Heart right ventricle (tissue), 16 donors: ENCODE results near the gene HSFX4. TPM values are rescaled to one million over a fixed set of nuclear protein-coding genes. Genes with fewer than 3 reads are reported as not detected.

Source experiments
- ATAC-seq, 8 donors: fragments of 200-7000 bp; cut with Tn5 transposase; one replicate each; pipeline ENCODE4 v1.9.1; 2020; ENCODE audit warnings: mild to moderate bottlenecking in 8 of 8, moderate library complexity in 8 of 8, moderate number of reproducible peaks in 1 of 8
- DNase-seq, 2 donors: peaks; one replicate each; pipeline ENCODE4 v3.0.0-alpha.2; 2020
- H3K27ac ChIP-seq, 10 donors: fragments of 200-600 bp; sonication (generic) in 2 of 10; one replicate each; pipeline versions ENCODE4 v1.5.0 to v1.8.0; 2020 to 2022; ENCODE audit warnings: mild to moderate bottlenecking in 3 of 10
- H3K27me3 ChIP-seq, 7 donors: fragments of 200-600 bp; one replicate each; pipeline ENCODE4 v1.8.0; 2021 to 2022; ENCODE audit warnings: mild to moderate bottlenecking in 2 of 7
- H3K36me3 ChIP-seq, 9 donors: fragments of 200-600 bp; sonication (generic) in 1 of 9; one replicate each; pipeline versions ENCODE4 v1.5.0 to v1.8.0; 2020 to 2022; ENCODE audit warnings: mild to moderate bottlenecking in 2 of 9
- H3K4me1 ChIP-seq, 9 donors: fragments of 200-600 bp; sonication (generic) in 1 of 9; one replicate each; pipeline versions ENCODE4 v1.5.0 to v1.8.0; 2020 to 2022; ENCODE audit warnings: mild to moderate bottlenecking in 4 of 9
- H3K4me3 ChIP-seq, 10 donors: fragments of 200-600 bp; sonication (generic) in 2 of 10; one replicate each; pipeline versions ENCODE4 v1.5.0 to v1.8.0; 2020 to 2022; ENCODE audit warnings: mild to moderate bottlenecking in 7 of 10, moderate library complexity in 2 of 10
- H3K9me3 ChIP-seq, 11 donors: fragments of 200-600 bp in 10 of 11; sonication (generic) in 2 of 11; one replicate each; pipeline versions ENCODE4 v1.5.0 to v1.8.0; 2013 to 2022; ENCODE audit warnings: mild to moderate bottlenecking in 2 of 11, control low read depth in 1 of 11, moderate library complexity in 1 of 11
- CTCF ChIP-seq, 9 donors: fragments of 200-600 bp; sonication (generic) in 2 of 9; IDR thresholded peaks; one replicate each; pipeline versions ENCODE4 v1.5.0 to v1.8.0; 2021 to 2022; ENCODE audit warnings: antibody characterized with exemption in 9 of 9, mild to moderate bottlenecking in 5 of 9, moderate library complexity in 1 of 9
- WGBS, 2 donors: extraction: QIAGEN DNeasy Blood & Tissue Kit; methylation state at CpG; one replicate each; pipeline ENCODE4 v1.1.7; 2013; ENCODE audit warnings: inconsistent platforms in 1 of 2; 5-methylcytosine and 5-hydroxymethylcytosine counted together
- intact Hi-C, 10 donors: fragments of 100-400 bp; cut with DNase I; formaldehyde crosslinking; loops; one replicate each; pipeline versions ENCODE4 v1.11.1 to v1.14.2; 2022
- polyA plus RNA-seq, 2 donors: library from polyadenylated mRNA; stranded (reverse); fragments of 200-250 nt; gene quantifications; one replicate each; pipeline ENCODE4 v1.2.3, GENCODE V29; 2013
- total RNA-seq, 10 donors: library from RNA; stranded (reverse); fragmentation: NEBNext Ultra II Directional in 3 of 10; extraction: Animal tissue kit (Norgen Biotek cat#: 25700) in 3 of 10; gene quantifications; one replicate each; pipeline versions ENCODE4 v1.2.1 to v1.2.4, GENCODE V29; 2021 to 2023
- donor health status: Arrhythmogenic right ventricular cardiomyopathy.
- donor health status: ischemic (EF 13 %, LVEDD 7.1; RV severe dilation, severe dysfunction).
- donor health status: healthy with polysubstance abuse.
- donor health status: DM: no; HTN: yes; CAD: no.
- donor health status: DM: no; HTN: no; CAD: no.
- donor health status: ischemic (EF 25% LVEDD 6.9; RV normal size, moderate dysfunction).
- donor health status: ischemic (EF 25% LVEDD 5.7; RV mildly dilated, moderate dysfunction).
- donor health status: healthy.
- donor health status: DM: yes; HTN: yes; CAD: no.
- donor health status: Ischemic cardiomyopathy.
- donor health status: ischemic (EF 35%, LVEDD 5.7; RV mildly dilated, moderate dysfunction).
- donor health status: nonischemic (EF 11% LVEDD 7.7; RV severe dilation, severe dysfunction).
- donor health status: DM: yes; HTN: yes; CAD: no.
- donor health status: PGD.
- donor health status: ischemic (EF 29% LVEDD 5.4; RV normal size, mild dysfunction).
- donor health status: nonischemic (EF 23%, LVEDD 6.1; RV moderate dilation, normal function).

Gene HSFX4
- total and polyA plus RNA-seq, 12 donors, result 0.07 TPM; not detected in 11

- DNase-seq (no peak), ATAC-seq (no peak)
- H3K27ac ChIP-seq, result no peak overlapping the region
- H3K36me3 ChIP-seq, result peaks cover 0 to 38% (median 0%) of the 10 kb centered on the region in 9 donors
- no peak for TF ChIP-seq CTCF (IDR thresholded peaks at IDR 0.05)
- intact Hi-C loops, result no loop called here
- H3K27me3 ChIP-seq, result no peaks in the 10 kb centered on the region
- H3K9me3 ChIP-seq, result no peaks in the 10 kb centered on the region
- H3K4me1 ChIP-seq, result peaks cover 0 to 3% (median 0%) of the 10 kb centered on the region in 9 donors
- H3K4me3 ChIP-seq, result no peak overlapping the region
- WGBS, 2 donors, result 54 to 81% methylated on average over 3 of the region's 3 CpGs
These were observed 18.6 kb downstream of the HSFX4 start for GRCh38 chrX:149948016-149948415.

- Histone ChIP-seq H3K4me1 (peaks cover 0 to 3% (median 0%) of the 10 kb centered on the region in 9 donors), H3K4me3 (no peak overlapping the region), H3K9me3 (no peaks in the 10 kb centered on the region), H3K36me3 (peaks cover 0 to 47% (median 0%) of the 10 kb centered on the region in 9 donors), H3K27me3 (no peaks in the 10 kb centered on the region), H3K27ac (no peak overlapping the region)
- ATAC-seq (peak in 1 of 8 donors; percentile 21), DNase-seq (no peak)
- 51 to 63% methylated on average over 6 of the region's 6 CpGs for WGBS, 2 donors
- intact Hi-C loops, result loop anchor here in 5 of 10 donors (5.0 to 10.0 kb wide), 5 partner anchors 535 to 767 kb away; no protein-coding TSS in a partner anchor
- TF ChIP-seq CTCF (IDR thresholded peaks at IDR 0.05), result no peak
These were observed 20.5 kb downstream of the HSFX4 start for GRCh38 chrX:149949743-149950436.

- Histone ChIP-seq H3K4me1 (peaks cover 0 to 3% (median 0%) of the 10 kb centered on the region in 9 donors), H3K27me3 (no peaks in the 10 kb centered on the region), H3K9me3 (no peaks in the 10 kb centered on the region), H3K4me3 (no peak overlapping the region), H3K36me3 (peaks cover 0 to 41% (median 0%) of the 10 kb centered on the region in 9 donors), H3K27ac (no peak overlapping the region)
- DNase-seq (peak in 1 of 2 donors; percentile 21), ATAC-seq (peak in 4 of 8 donors; percentile 29 to 59 (median 39))
- WGBS, 2 donors, result 8 to 33% methylated on average over 1 of the region's 1 CpG
- TF ChIP-seq CTCF (IDR thresholded peaks at IDR 0.05), result peak in 7 of 9 donors; percentile 28 to 57 (median 47)
- intact Hi-C loops, result loop anchor here in 5 of 10 donors (5.0 to 10.0 kb wide), 5 partner anchors 534 to 767 kb away; no protein-coding TSS in a partner anchor
These were observed 21.3 kb downstream of the HSFX4 start for GRCh38 chrX:149950681-149951080.

- H3K27me3 ChIP-seq, result peaks cover 0 to 4% (median 0%) of the 10 kb centered on the region in 7 donors
- DNase-seq, result no peak
- TF ChIP-seq CTCF (IDR thresholded peaks at IDR 0.05), result no peak
- H3K4me1 ChIP-seq, result peaks cover 0 to 17% (median 0%) of the 10 kb centered on the region in 9 donors
- no peak overlapping the region for H3K4me3 ChIP-seq
- peaks cover 0 to 39% (median 0%) of the 10 kb centered on the region in 9 donors for H3K36me3 ChIP-seq
- WGBS, 2 donors, result 80 to 88% methylated on average over 2 of the region's 2 CpGs
- ATAC-seq, result no peak
- intact Hi-C loops, result loop anchor here in 6 of 10 donors (5.0 to 10.0 kb wide), 7 partner anchors 243 to 753 kb away; partner anchors contain the start of gene MAMLD1 (in 5 of the 6)
- H3K9me3 ChIP-seq, result no peaks in the 10 kb centered on the region
- no peak overlapping the region for H3K27ac ChIP-seq
These were observed 32.2 kb downstream of the HSFX4 start for GRCh38 chrX:149961572-149961971.
